ENCODE measurements around the gene PTPRK.

Gene PTPRK

DNA sequence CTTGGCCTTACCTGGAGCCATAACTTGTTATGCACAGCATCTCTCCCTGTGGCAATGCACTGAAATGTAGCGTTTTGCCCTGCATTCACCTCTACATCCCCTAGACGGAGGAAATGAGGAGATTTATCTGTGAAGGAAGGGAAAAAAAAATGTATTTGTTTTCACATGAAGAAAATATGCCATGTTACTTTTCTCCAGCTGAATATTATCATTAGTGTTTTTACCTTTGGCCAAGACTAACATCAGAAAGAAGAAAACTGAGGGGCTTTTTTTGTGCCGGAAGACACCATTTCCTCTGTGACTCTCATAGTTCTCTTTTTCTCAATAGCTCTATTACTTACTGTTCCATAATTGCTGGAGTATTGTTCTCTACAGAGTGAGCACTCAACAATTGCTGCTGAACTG lies 280.4 kb downstream of the PTPRK start:
- no peak for DNase-seq

DNA sequence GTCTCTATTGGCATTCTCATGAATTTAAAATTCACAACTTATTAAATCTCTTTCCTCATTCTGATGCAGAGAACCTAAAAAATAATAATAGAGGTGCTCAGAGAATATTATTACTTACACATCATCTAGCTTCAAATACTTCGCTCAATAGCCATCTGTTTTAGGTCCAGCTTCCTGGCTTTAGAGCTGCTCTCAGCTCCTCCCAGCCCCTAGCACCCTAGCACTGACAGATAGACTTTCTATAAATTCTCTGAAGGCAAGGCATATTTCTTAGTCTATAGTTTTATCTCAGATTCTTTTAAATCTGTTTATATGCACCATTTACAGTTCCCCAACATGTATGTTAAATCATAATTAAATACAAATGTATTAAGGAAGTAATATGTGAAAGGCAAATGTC lies 281.3 kb downstream of the PTPRK start:
- DNase-seq, result no peak

GRCh38 chr6:128238225-128238624 lies 282.2 kb downstream of the PTPRK start:
- DNase-seq, result no peak

DNA sequence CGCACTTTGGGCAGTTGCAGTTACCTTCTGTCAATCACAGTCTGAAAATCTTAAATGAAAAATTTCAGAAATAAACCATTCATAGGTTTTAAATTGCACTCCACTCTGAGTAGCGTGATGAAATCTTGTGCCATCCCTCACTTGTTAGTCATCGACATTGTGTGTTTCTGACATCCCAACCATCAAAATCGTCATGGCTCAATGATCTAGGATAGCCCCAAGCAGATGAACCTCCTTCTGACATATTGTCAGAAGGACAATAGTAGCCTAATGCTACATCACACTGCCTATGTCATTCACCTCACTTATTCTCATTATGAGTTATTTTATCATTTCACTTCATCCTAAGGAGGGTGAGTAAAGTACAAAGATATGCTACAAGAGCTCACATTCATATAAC lies 284.8 kb downstream of the PTPRK start:
- DNase-seq, result no peak

GRCh38 chr6:128233531-128233930 lies 286.9 kb downstream of the PTPRK start:
- peak; percentile 20 for DNase-seq

- no peak for DNase-seq
Measured at GRCh38 chr6:128230267-128230989, 290.0 kb downstream of the PTPRK start.

DNA sequence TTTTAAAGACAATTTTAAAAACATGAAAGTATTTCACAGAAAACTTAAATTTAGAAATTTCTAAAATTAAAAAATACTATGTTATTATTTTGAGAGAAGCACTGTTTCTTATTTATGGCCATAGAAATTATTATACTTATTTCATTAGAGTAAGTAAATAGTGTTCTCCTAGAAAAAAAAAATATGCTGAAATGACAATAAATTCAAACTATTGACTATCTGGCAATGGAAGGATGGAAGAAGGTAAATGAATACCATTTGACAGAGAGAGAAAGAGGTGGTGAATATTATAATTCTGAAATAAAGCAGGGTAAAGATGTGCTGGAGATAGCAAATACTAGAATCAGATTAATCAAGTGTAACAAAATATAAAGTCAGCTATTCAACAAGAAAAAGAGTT lies 294.8 kb downstream of the PTPRK start:
- DNase-seq, result no peak

- DNase-seq, result no peak
Measured at GRCh38 chr6:128216917-128217316, 303.5 kb downstream of the PTPRK start.

DNA sequence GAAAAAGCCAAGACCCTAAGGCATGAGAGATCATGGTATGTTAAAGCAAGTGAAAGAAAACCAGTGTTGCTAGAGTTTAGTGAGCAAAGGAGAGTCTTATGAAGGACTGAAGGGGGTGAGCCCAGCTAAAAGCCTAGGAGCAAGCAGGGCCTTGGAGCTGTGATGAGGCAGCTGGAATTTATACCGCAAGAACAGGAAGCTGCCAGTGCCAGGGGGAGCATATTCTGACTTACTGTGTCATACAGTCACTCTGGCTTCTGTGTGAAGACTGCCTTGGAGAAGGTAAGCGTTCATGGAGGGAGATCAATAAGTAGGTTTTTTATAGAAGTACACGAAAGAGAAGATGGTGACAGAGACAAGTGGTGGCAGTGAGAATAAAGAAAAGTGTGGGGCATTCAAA lies 310.6 kb downstream of the PTPRK start:
- no peak for DNase-seq

- DNase-seq, result no peak
Measured at GRCh38 chr6:128208851-128209580, 311.4 kb downstream of the PTPRK start.

DNA sequence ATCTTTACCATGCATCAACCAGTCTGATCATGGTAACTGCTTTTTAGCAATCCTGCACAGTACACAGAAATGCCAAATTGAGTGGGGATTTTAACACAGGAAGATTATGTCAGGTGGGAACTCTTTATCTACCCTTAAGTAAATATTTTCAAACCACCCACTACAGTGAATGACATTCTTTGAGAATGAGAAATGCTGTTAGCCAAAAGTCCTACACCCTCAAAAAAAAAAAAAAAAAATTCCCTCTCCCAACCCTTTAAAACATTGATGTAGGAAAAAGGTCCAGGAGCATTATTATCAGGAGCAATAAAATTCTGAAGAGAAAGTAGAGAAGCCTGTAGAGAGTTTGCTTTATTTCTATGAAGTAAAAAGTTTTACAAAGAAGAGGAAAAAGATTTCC lies 312.3 kb downstream of the PTPRK start:
- DNase-seq, result no peak

GRCh38 chr6:128206610-128207426 lies 313.6 kb downstream of the PTPRK start:
- no peak for DNase-seq

DNA sequence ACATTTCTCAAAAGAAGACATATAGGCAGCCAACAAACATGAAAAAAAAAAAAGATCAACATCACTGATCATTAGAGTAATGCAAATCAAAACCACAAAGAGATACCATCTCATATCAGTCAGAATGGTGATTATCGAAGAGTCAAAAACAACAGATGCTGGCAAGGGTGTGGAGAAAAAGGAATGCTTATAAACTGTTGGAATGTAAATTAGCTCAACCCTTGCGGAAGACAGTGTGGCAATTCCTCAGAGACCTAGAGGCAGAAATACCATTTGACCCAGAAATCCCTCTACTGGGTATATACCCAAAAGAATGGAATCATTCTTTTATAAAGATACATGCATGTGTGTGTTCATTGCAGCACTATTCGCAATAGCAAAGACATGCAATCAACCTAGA lies 315.8 kb downstream of the PTPRK start:
- DNase-seq, result no peak

DNA sequence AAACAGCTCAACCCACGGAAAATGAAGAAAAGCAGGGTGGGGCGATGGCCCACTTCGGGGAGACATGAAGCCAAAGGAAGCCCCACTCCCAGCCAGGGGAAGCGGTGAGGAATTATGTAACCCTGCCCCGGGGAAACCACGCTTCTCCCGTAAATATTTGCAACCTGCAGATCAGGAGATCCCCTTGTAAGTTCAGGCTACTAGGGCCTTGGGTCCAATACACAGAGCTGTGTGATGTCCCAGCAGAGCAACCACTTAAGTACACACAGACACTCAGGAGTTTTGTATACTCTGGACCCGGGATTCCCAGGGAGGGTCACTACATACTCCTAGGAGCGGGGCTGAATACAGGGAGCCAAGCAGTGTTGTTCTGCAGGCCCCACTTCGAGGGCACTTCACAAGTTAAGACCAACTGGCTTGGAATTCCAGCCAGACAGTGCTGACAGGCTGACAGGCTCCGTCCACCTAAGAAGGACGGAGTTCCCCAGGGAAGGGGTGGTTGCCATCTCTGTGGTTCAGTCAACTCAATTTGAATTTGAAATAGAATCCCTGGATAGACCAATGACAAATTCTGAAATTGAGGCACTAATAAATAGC lies 318.1 kb downstream of the PTPRK start:
- DNase-seq, result no peak

- no peak for DNase-seq
Measured at GRCh38 chr6:128200789-128201188, 319.6 kb downstream of the PTPRK start.

DNA sequence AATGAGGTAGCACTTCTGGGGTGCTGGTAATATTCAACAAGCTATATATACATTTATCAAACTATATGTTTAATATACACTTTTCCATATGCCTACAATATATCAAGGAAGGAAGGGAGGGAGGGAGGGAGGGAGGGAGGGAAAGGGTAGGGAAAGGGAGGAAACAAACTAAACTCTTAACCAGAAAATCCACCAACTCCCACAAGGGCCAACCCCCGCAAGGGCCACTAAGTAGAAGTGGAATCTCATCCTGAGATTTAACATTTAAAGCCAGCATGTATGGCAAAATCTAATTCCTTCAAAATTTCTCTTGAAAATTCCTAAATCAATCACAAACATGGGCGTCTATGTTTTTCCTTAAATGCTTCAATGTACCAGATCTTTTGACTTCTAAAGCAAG lies 320.9 kb downstream of the PTPRK start:
- DNase-seq, result no peak

DNA sequence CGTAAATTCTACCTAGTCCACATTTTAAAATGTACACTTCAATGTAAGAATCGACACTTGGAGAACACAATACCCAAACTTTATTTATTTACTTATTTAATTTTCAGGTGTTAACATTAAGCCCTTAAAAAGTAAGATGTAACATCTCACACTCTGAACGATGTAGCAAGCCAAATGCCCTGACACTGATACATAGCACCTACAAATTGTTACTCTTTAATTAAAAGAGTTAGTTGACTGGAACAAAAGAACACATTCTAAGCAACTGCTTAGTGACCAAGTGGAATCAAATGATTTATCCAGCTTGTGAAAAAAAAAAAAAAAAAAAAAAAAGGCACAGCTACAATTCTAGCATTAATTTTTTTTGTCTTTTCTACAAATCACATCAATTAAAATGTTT lies 327.4 kb downstream of the PTPRK start:
- DNase-seq, result no peak

DNA sequence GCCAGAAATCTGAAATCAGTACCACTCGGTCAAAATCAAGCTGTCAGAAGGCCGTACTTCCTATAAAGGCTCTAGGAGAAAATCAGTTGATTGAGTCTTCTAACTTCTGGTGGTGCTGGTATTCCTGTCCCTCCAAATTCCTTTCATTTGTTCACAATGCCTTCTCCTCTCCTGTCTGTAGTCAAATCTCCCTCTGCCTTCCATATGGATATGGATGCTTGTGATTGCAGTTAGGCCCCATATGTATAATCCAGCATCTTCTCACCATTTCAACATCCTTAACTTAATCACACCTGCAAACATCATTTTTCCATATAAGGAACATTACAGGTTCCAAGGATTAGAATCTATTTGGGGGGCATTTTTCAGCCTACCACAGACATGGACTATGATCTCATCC lies 331.7 kb downstream of the PTPRK start:
- DNase-seq, result no peak

GRCh38 chr6:128186729-128187128 lies 333.7 kb downstream of the PTPRK start:
- no peak for DNase-seq

- DNase-seq, result no peak
Measured at GRCh38 chr6:128179876-128180438, 340.4 kb downstream of the PTPRK start.

- DNase-seq, result no peak
Measured at GRCh38 chr6:128174724-128175123, 345.7 kb downstream of the PTPRK start.

GRCh38 chr6:128172752-128173682 lies 347.4 kb downstream of the PTPRK start:
- no peak for DNase-seq

All from NCI-H1105 (cell line).